H1 (cell line): Measurements from ENCODE around the gene PCDHA1. TPM values are rescaled to one million over a fixed set of nuclear protein-coding genes. Genes with fewer than 3 reads are reported as not detected.

Source experiments
- CTCF ChIA-PET: fragments of 300-600 bp; sonication (Branson Sonifier 250); formaldehyde crosslinking; loops from one replicate; lab custom pipeline; 2021; ENCODE audit not compliant: partially characterized antibody; lab: Charles Lee
- POLR2A ChIA-PET: fragments of 300-600 bp; sonication (Branson Sonifier 250); formaldehyde crosslinking; loops from one replicate; lab custom pipeline; 2021; ENCODE audit warnings: inconsistent platforms; ENCODE audit not compliant: partially characterized antibody; lab: Charles Lee
- DNase-seq, 2 experiments: peaks; one replicate each; pipeline versions ENCODE4 v3.0.0 to v3.0.0-alpha.2; 2010 to 2022; ENCODE audit warnings: low spot score in 2 of 2, low read depth in 1 of 2, mixed read lengths in 1 of 2
- FAIRE-seq: peaks from 2 replicates; lab custom pipeline; 2011; peaks lifted over from hg19 to GRCh38; lab: Jason Lieb, UNC
- H2AFZ ChIP-seq: 2 replicates; pipeline ENCODE4 v1.8.1; 2012; ENCODE audit warnings: low read length, inconsistent platforms
- H2AK5ac ChIP-seq: 2 replicates; pipeline ENCODE4 v1.6.1; 2013; ENCODE audit warnings: low read depth, low read length
- H2BK120ac ChIP-seq: replicated peaks from 2 replicates; pipeline ENCODE3; 2013; ENCODE audit warnings: low read depth, low read length, inconsistent platforms
- H2BK12ac ChIP-seq: 2 replicates; pipeline ENCODE4 v1.6.1; 2013; ENCODE audit warnings: low read depth, low read length
- H2BK15ac ChIP-seq: 2 replicates; pipeline ENCODE4 v1.6.1; 2013; ENCODE audit warnings: low read length
- H2BK20ac ChIP-seq: 2 replicates; pipeline ENCODE4 v1.6.1; 2013; ENCODE audit warnings: low read length
- H2BK5ac ChIP-seq: 2 replicates; pipeline ENCODE4 v1.6.1; 2013; ENCODE audit warnings: low read depth, low read length
- H3K14ac ChIP-seq: 2 replicates; pipeline ENCODE4 v1.6.1; 2013; ENCODE audit warnings: inconsistent platforms; ENCODE audit not compliant: insufficient read length
- H3K18ac ChIP-seq: 2 replicates; pipeline ENCODE4 v1.6.1; 2013; ENCODE audit warnings: low read length; ENCODE audit errors: extremely low read depth
- H3K23ac ChIP-seq: 2 replicates; pipeline ENCODE4 v1.6.1; 2013; ENCODE audit warnings: inconsistent platforms; ENCODE audit not compliant: insufficient read length
- H3K23me2 ChIP-seq: 2 replicates; pipeline ENCODE4 v1.6.1; 2013; ENCODE audit warnings: low read depth, low read length
- H3K27ac ChIP-seq: 2 replicates; pipeline ENCODE4 v1.6.1; 2011; ENCODE audit warnings: low read depth, low read length, inconsistent platforms
- H3K27me3 ChIP-seq, 4 experiments: replicated peaks in 1 of 4; 1 replicate in 1 of 4; 2 replicates in 3 of 4; pipeline versions ENCODE4 v1.6.1 to v1.8.1; 2011 to 2013; ENCODE audit warnings: low read length in 3 of 4, mild to moderate bottlenecking in 3 of 4, inconsistent platforms in 2 of 4, mixed read lengths in 2 of 4, moderate library complexity in 1 of 4; ENCODE audit not compliant: control insufficient read depth in 3 of 4, insufficient read depth in 3 of 4; ENCODE audit errors: extremely low read depth in 1 of 4
- H3K36me3 ChIP-seq, 4 experiments: 2 replicates each; pipeline versions ENCODE4 v1.6.1 to v1.8.1; 2011 to 2013; ENCODE audit warnings: mild to moderate bottlenecking in 4 of 4, low read length in 3 of 4, moderate library complexity in 2 of 4, control low read depth in 1 of 4, inconsistent platforms in 1 of 4; ENCODE audit not compliant: insufficient read depth in 4 of 4, control insufficient read depth in 2 of 4
- H3K4ac ChIP-seq: replicated peaks from 2 replicates; pipeline ENCODE3; 2013; ENCODE audit warnings: low read length, low read depth, mixed read lengths, inconsistent platforms; ENCODE audit not compliant: insufficient read length
- H3K4me1 ChIP-seq, 4 experiments: replicated peaks in 1 of 4; 1 replicate in 1 of 4; 2 replicates in 3 of 4; pipeline versions ENCODE4 v1.6.1 to v1.8.1; 2011 to 2013; ENCODE audit warnings: low read length in 3 of 4, inconsistent platforms in 2 of 4, mixed read lengths in 1 of 4; ENCODE audit not compliant: insufficient read depth in 4 of 4, control insufficient read depth in 3 of 4
- H3K4me2 ChIP-seq, 2 experiments: 2 replicates each; pipeline versions ENCODE4 v1.6.1 to v1.8.1; 2011 to 2013; ENCODE audit warnings: low read depth in 2 of 2, low read length in 2 of 2, control low read depth in 1 of 2, inconsistent platforms in 1 of 2, mild to moderate bottlenecking in 1 of 2; ENCODE audit not compliant: insufficient read depth in 1 of 2
- H3K4me3 ChIP-seq, 4 experiments: fragments of 200-600, 300-600 bp in 1 of 4; sonication (generic), shearing (Covaris generic), sonication (Bioruptor Twin) in 1 of 4; 2 replicates each; pipeline versions ENCODE4 v1.5.1 to v1.8.1; 2011 to 2016; ENCODE audit warnings: low read length in 4 of 4, low read depth in 3 of 4, control low read depth in 2 of 4, inconsistent platforms in 2 of 4, mild to moderate bottlenecking in 2 of 4, mixed read lengths in 1 of 4, moderate library complexity in 1 of 4; ENCODE audit not compliant: insufficient read depth in 2 of 4; ENCODE audit errors: extremely low read depth in 1 of 4
- H3K56ac ChIP-seq: replicated peaks from 2 replicates; pipeline ENCODE3; 2013; ENCODE audit warnings: low read depth, mild to moderate bottlenecking, mixed read lengths, low read length, inconsistent platforms; ENCODE audit not compliant: insufficient read length
- H3K79me1 ChIP-seq: 2 replicates; pipeline ENCODE4 v1.6.1; 2013; ENCODE audit warnings: low read depth, low read length, control low read depth
- H3K79me2 ChIP-seq, 2 experiments: 2 replicates each; pipeline versions ENCODE4 v1.6.1 to v1.8.1; 2012 to 2013; ENCODE audit warnings: low read length in 2 of 2, mild to moderate bottlenecking in 2 of 2, inconsistent platforms in 1 of 2; ENCODE audit not compliant: insufficient read depth in 2 of 2, control insufficient read depth in 1 of 2
- H3K9ac ChIP-seq, 4 experiments: replicated peaks in 1 of 4; 1 replicate in 1 of 4; 2 replicates in 3 of 4; pipeline versions ENCODE4 v1.6.1 to v1.8.1; 2011 to 2013; ENCODE audit warnings: low read depth in 3 of 4, low read length in 3 of 4, control low read depth in 2 of 4, mild to moderate bottlenecking in 2 of 4, moderate library complexity in 2 of 4, inconsistent platforms in 1 of 4; ENCODE audit errors: extremely low read depth in 1 of 4
- H3K9me3 ChIP-seq, 2 experiments: 2 replicates each; pipeline versions ENCODE4 v1.6.1 to v1.8.1; 2012 to 2013; ENCODE audit warnings: mild to moderate bottlenecking in 2 of 2, moderate library complexity in 2 of 2, control low read depth in 1 of 2, inconsistent platforms in 1 of 2, low read depth in 1 of 2, low read length in 1 of 2, mixed read lengths in 1 of 2; ENCODE audit not compliant: insufficient read depth in 2 of 2
- H4K20me1 ChIP-seq, 2 experiments: replicated peaks in 1 of 2; 2 replicates each; pipeline versions ENCODE3 to v1.8.1; 2011 to 2013; ENCODE audit warnings: inconsistent platforms in 2 of 2, low read length in 2 of 2, mild to moderate bottlenecking in 1 of 2; ENCODE audit not compliant: insufficient read depth in 2 of 2, control insufficient read depth in 1 of 2
- H4K5ac ChIP-seq: 2 replicates; pipeline ENCODE4 v1.6.1; 2013; ENCODE audit warnings: low read length, low read depth, mixed read lengths, inconsistent platforms; ENCODE audit not compliant: insufficient read length
- H4K8ac ChIP-seq: 2 replicates; pipeline ENCODE4 v1.8.0; 2013; ENCODE audit warnings: mild to moderate bottlenecking, moderate library complexity, low read length, inconsistent platforms; ENCODE audit not compliant: insufficient read depth; ENCODE audit errors: extremely low read depth
- H4K91ac ChIP-seq: replicated peaks from 2 replicates; pipeline ENCODE3; 2013; ENCODE audit warnings: low read length, mixed read lengths, inconsistent platforms; ENCODE audit not compliant: insufficient read length
- ASH2L ChIP-seq: fragments of 200-600, 300-600 bp; sonication (generic); IDR thresholded peaks from one replicate; pipeline ENCODE4 v1.7.1; 2017; ENCODE audit warnings: low read length
- CBX5 ChIP-seq: fragments of 300-800, 300-1000 bp; sonication (generic); IDR thresholded peaks from 2 replicates; pipeline ENCODE4 v1.7.1; 2016; ENCODE audit warnings: antibody characterized with exemption, low read length, low read depth
- CHD1 ChIP-seq: IDR thresholded peaks from 2 replicates; pipeline ENCODE4 v1.6.1; 2012; ENCODE audit warnings: low read depth, low read length, improper control_type of control experiment
- EP300 ChIP-seq, 2 experiments: IDR thresholded peaks; 1 replicate in 1 of 2; 2 replicates in 1 of 2; pipeline ENCODE4 v1.6.1; 2011 to 2012; ENCODE audit warnings: low read depth in 2 of 2, low read length in 2 of 2, mild to moderate bottlenecking in 2 of 2, borderline replicate concordance in 1 of 2, inconsistent platforms in 1 of 2, moderate library complexity in 1 of 2
- GTF2F1 ChIP-seq: IDR thresholded peaks from 2 replicates; pipeline ENCODE4 v1.6.1; 2012; ENCODE audit warnings: low read depth, low read length, improper control_type of control experiment, borderline replicate concordance
- HDAC2 ChIP-seq, 2 experiments: fragments of 300-600 bp in 1 of 2; sonication (generic) in 1 of 2; IDR thresholded peaks; 2 replicates each; pipeline ENCODE4 v1.6.1; 2011 to 2012; ENCODE audit warnings: low read depth in 2 of 2, low read length in 2 of 2, mild to moderate bottlenecking in 2 of 2, moderate library complexity in 2 of 2, borderline replicate concordance in 1 of 2, inconsistent platforms in 1 of 2
- NRF1 ChIP-seq: IDR thresholded peaks from 2 replicates; pipeline ENCODE4 v1.6.1; 2011; ENCODE audit warnings: mild to moderate bottlenecking, low read depth, low read length, improper control_type of control experiment
- POLR2AphosphoS5 ChIP-seq: IDR thresholded peaks from 2 replicates; pipeline ENCODE4 v1.6.1; 2011; ENCODE audit warnings: low read depth, low read length
- POU5F1 ChIP-seq: IDR thresholded peaks from 2 replicates; pipeline ENCODE4 v1.6.1; 2011; ENCODE audit warnings: low read depth, mild to moderate bottlenecking, low read length, moderate library complexity
- SIN3A ChIP-seq, 2 experiments: IDR thresholded peaks in 1 of 2; conservative IDR thresholded peaks in 1 of 2; 2 replicates each; pipeline ENCODE4 v1.6.1; 2011 to 2012; ENCODE audit warnings: low read length in 2 of 2, improper control_type of control experiment in 1 of 2, low read depth in 1 of 2, mild to moderate bottlenecking in 1 of 2
- TEAD4 ChIP-seq: IDR thresholded peaks from 2 replicates; pipeline ENCODE4 v1.6.1; 2012; ENCODE audit warnings: low read depth, low read length, inconsistent platforms, mixed read lengths
- WGBS, 2 experiments: shearing (Covaris generic) in 1 of 2; methylation state at CpG; one replicate each; pipeline versions ENCODE4 v1.1.6 to v1.1.7; 2013 to 2015; ENCODE audit warnings: low lambda C conversion rate in 2 of 2, mixed read lengths in 2 of 2, inconsistent platforms in 1 of 2, low coverage in 1 of 2, missing lambda C conversion rate in 1 of 2; ENCODE audit not compliant: insufficient replicate concordance in 2 of 2, insufficient coverage in 1 of 2, insufficient read length in 1 of 2; ENCODE audit errors: extremely low coverage in 1 of 2, missing lambda C conversion rate in 1 of 2; 5-methylcytosine and 5-hydroxymethylcytosine counted together
- polyA plus RNA-seq, 7 experiments: library from polyadenylated mRNA; depleted of rRNA in 3 of 7; stranded (reverse) in 5 of 7; unstranded in 2 of 7; fragments of >200 nt in 5 of 7; fragments of 200-250 nt in 2 of 7; gene quantifications; 1 replicate in 5 of 7; 2 replicates in 1 of 7; 4 replicates in 1 of 7; pipeline versions ENCODE4 v1.2.1 to v1.2.3, GENCODE V29; 2011 to 2013; ENCODE audit warnings: missing spikeins in 2 of 7, mixed read lengths in 2 of 7
- total RNA-seq: library from RNA; stranded (reverse); fragmentation: NEBNext Ultra II Directional; extraction: Animal tissue kit (Norgen Biotek cat#: 25700); gene quantifications from 2 replicates; pipeline ENCODE4 v1.2.1, GENCODE V29; 2021
- TF ChIP-seq, protein P1 (sequence below): IDR thresholded peaks from 2 replicates; pipeline ENCODE4 v1.6.1; 2012; ENCODE audit warnings: inconsistent platforms

Gene PCDHA1
- total and polyA plus RNA-seq, 2 of the 8 experiments (the other 6 are each of a cell fraction or from before 2014, with no cell fraction given): 0.23 to 0.50 TPM

DNA sequence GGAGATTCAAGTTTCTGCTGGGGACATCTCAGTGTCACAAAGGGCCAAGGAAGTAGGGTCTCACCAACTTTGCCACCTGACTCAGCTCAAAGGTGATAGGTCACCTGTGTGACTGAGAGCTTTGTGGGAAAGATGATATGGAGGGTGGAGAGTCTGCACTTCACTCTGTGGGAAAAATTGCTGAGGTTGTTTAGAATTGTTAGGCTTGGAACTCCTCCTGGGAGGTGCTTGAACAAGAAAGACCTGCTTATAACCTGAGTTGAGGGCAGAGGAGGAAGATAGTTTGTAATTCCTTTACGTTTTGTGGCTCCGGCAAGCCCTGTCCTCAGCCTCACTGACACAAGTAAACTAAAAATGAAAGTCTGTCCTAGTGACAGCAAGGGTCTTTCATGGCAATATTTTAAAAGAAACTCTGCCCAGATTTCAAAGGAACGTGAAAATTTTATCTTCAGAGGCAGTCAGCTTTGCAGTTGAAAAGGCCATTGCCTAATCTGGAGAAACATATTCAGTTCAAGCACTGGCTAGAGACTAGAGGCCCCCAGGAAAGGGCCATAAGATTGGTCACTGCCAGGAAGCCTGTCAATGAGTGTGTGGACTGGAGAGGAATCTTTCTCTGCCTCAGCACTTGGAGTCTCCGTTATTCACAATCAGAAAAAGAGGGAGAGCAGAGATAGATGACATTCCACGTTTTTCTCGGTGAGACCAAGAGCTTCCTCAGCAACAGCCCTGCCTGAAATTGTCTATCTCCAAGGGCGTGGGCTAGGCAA is 203.5 kb downstream of the PCDHA1 start:
- Histone ChIP-seq H4K91ac (no peak overlapping the region), H3K36me3 (no peaks in the 10 kb centered on the region), H2BK5ac (no peak overlapping the region), H3K4ac (no peak overlapping the region), H3K79me2 (no peaks in the 10 kb centered on the region), H4K8ac (no peak overlapping the region), H3K27ac (no peak overlapping the region), H3K9me3 (no peaks in the 10 kb centered on the region), H2BK15ac (no peak overlapping the region), H2AFZ (no peak overlapping the region), H2AK5ac (no peak overlapping the region), H3K18ac (no peak overlapping the region), H3K23ac (no peak overlapping the region), H3K27me3 (no peaks in the 10 kb centered on the region), H3K4me1 (peaks cover 6 to 28% (median 13%) of the 10 kb centered on the region in 4 experiments; a peak in 6 of 7 replicates), H3K23me2 (peaks cover 1% of the 10 kb centered on the region; the same call in 1 of the 2 replicates), H4K5ac (no peak overlapping the region), H3K9ac (no peak overlapping the region), H3K4me3 (no peak overlapping the region), H2BK12ac (no peak overlapping the region), H2BK120ac (no peak overlapping the region), H3K56ac (no peak overlapping the region), H2BK20ac (no peak overlapping the region), H3K79me1 (no peaks in the 10 kb centered on the region), H3K14ac (no peak overlapping the region), H3K4me2 (no peak overlapping the region), H4K20me1 (no peaks in the 10 kb centered on the region)
- CTCF ChIA-PET: interaction anchor here (0.6 to 9.0 kb wide), 11 partner anchors 11 to 207 kb away, joined by 3 to 50 read pairs (median 4); partner anchors contain the start of genes PCDHA11, PCDHAC1 and PCDHAC2
- FAIRE-seq (peak; percentile 55), DNase-seq (no peak)
- 92% methylated on average over 7 of the region's 7 CpGs; no CpG with 5 or more reads in 1 of the 2 experiments for WGBS, 2 experiments
- POLR2A ChIA-PET: interaction anchor here (1.5 to 8.5 kb wide), 4 partner anchors 12 to 46 kb away, joined by 3 to 155 read pairs (median 24); partner anchors contain the start of gene PCDHAC2
- TF ChIP-seq POU5F1 (no peak), GTF2F1 (no peak), TEAD4 (no peak), POLR2AphosphoS5 (no peak), EP300 (IDR thresholded peaks at IDR 0.05; ENCODE audit: borderline replicate concordance in 1 of 2, low read depth in 2 of 2, low read length in 2 of 2) (no peak), CBX5 (no peak), SIN3A (conservative IDR thresholded peaks at IDR 0.05 in 1 of 2, IDR thresholded peaks at IDR 0.05 in 1 of 2; ENCODE audit: low read depth in 1 of 2, low read length in 2 of 2) (no peak), CHD1 (no peak), ASH2L (no peak), NRF1 (no peak), HDAC2 (IDR thresholded peaks at IDR 0.05; ENCODE audit: borderline replicate concordance in 1 of 2, low read depth in 2 of 2, low read length in 2 of 2) (no peak)
- TF ChIP-seq, protein P1, sequence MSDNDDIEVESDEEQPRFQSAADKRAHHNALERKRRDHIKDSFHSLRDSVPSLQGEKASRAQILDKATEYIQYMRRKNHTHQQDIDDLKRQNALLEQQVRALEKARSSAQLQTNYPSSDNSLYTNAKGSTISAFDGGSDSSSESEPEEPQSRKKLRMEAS: no peak
